Measurements from ENCODE around the gene AMY2A.
"Not testable (repeated sequence)": the region's sequence is repeated elsewhere in the genome, so short reads cannot be mapped to it uniquely, and the experiment has no call there.

AMY2A gene

DNA sequence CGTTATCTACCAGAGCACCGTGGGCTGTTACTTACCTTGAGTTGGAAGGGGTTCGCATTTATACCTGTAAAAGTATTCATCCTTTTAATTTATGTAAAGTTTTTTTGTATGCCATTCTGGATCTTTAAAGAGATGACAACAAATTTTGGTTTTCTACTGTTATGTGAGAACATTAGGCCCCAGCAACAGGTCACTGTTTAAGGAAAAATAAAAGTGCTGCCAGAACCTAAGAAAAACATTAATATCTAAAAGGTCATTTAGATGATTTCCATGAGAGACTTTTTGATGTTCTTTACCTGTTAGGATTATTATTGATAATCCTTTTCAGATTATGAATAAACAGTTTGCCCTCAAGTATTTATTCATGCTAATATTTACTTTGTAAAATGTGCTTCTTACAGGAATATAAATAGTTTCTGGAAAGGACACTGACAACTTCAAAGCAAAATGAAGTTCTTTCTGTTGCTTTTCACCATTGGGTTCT lies at the start of gene AMY2A:
Gene AMY2A (plus strand): TSS at position 434 of the 484 bp plus-strand sequence. CDS start 14 bp downstream, at position 448.
- not testable (repeated sequence) for H3K4me3 ChIP-seq (IDR thresholded peaks at IDR 0.05; ENCODE audit: insufficient read depth, low read depth, low read length); H3K27me3 ChIP-seq (ENCODE audit: insufficient read depth, low read depth); H4K20me1 ChIP-seq (ENCODE audit: insufficient read depth); H3K9ac ChIP-seq; H3K4me1 ChIP-seq (ENCODE audit: low read depth, poor library complexity, severe bottlenecking); H3K36me3 ChIP-seq (ENCODE audit: insufficient read depth); H2AFZ ChIP-seq (ENCODE audit: low read depth); H3K79me2 ChIP-seq (ENCODE audit: insufficient read depth, low read depth); H3K27ac ChIP-seq; H3K4me2 ChIP-seq

DNA sequence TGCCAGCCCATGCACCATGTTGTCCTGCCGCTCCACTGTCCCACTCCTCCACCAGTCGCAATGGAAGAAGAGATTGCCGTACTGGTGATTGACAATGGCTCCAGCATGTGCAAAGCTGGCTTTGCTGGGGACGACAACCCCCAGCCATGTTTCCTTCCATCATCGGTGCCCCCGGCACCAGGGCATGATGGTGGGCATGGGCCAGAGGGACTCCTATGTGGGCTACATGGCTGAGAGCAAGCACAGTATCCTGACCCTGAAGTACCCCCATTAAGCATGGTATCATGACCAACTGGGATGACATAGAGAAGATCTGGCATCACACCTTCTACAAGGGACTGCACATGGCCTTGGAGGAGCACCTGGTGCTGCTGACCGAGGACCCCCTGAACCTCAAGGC lies 47.7 kb upstream of the AMY2A start:
- Histone ChIP-seq H3K4me3 (IDR thresholded peaks at IDR 0.05; ENCODE audit: insufficient read depth, low read depth, low read length) (no peak overlapping the region), H3K4me2 (no peak overlapping the region), H4K20me1 (ENCODE audit: insufficient read depth) (no peaks in the 10 kb centered on the region), H3K79me2 (ENCODE audit: insufficient read depth, low read depth) (no peaks in the 10 kb centered on the region), H3K27me3 (ENCODE audit: insufficient read depth, low read depth) (no peaks in the 10 kb centered on the region), H3K36me3 (ENCODE audit: insufficient read depth) (no peaks in the 10 kb centered on the region), H3K9ac (no peak overlapping the region), H3K4me1 (ENCODE audit: low read depth, poor library complexity, severe bottlenecking) (no peaks in the 10 kb centered on the region), H3K27ac (no peak overlapping the region), H2AFZ (ENCODE audit: low read depth) (no peak overlapping the region)
- TF ChIP-seq, protein P1, sequence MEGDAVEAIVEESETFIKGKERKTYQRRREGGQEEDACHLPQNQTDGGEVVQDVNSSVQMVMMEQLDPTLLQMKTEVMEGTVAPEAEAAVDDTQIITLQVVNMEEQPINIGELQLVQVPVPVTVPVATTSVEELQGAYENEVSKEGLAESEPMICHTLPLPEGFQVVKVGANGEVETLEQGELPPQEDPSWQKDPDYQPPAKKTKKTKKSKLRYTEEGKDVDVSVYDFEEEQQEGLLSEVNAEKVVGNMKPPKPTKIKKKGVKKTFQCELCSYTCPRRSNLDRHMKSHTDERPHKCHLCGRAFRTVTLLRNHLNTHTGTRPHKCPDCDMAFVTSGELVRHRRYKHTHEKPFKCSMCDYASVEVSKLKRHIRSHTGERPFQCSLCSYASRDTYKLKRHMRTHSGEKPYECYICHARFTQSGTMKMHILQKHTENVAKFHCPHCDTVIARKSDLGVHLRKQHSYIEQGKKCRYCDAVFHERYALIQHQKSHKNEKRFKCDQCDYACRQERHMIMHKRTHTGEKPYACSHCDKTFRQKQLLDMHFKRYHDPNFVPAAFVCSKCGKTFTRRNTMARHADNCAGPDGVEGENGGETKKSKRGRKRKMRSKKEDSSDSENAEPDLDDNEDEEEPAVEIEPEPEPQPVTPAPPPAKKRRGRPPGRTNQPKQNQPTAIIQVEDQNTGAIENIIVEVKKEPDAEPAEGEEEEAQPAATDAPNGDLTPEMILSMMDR (conservative IDR thresholded peaks at IDR 0.05; ENCODE audit: low read depth, low read length) = no peak

GRCh38 chr1:103571289-103571688 lies 45.9 kb upstream of the AMY2A start, which contains the start of gene AMY2B:
TSS of gene AMY2B (plus strand) at chr1:103571589. CDS start at chr1:103571603, 14 bp downstream.
- not testable (repeated sequence) for H3K4me3 ChIP-seq (IDR thresholded peaks at IDR 0.05; ENCODE audit: insufficient read depth, low read depth, low read length); H3K79me2 ChIP-seq (ENCODE audit: insufficient read depth, low read depth); H3K36me3 ChIP-seq (ENCODE audit: insufficient read depth); H3K9ac ChIP-seq; H2AFZ ChIP-seq (ENCODE audit: low read depth); H4K20me1 ChIP-seq (ENCODE audit: insufficient read depth); H3K4me1 ChIP-seq (ENCODE audit: low read depth, poor library complexity, severe bottlenecking); H3K27me3 ChIP-seq (ENCODE audit: insufficient read depth, low read depth); H3K27ac ChIP-seq; H3K4me2 ChIP-seq

- TF ChIP-seq, protein P1 (conservative IDR thresholded peaks at IDR 0.05; ENCODE audit: low read depth, low read length) = no peak
Measured at GRCh38 chr1:103576065-103576464, 41.2 kb upstream of the AMY2A start.

GRCh38 chr1:103576784-103577183 lies 40.4 kb upstream of the AMY2A start:
- H3K4me2 ChIP-seq; H3K79me2 ChIP-seq (ENCODE audit: insufficient read depth, low read depth); H2AFZ ChIP-seq (ENCODE audit: low read depth); H4K20me1 ChIP-seq (ENCODE audit: insufficient read depth); H3K27me3 ChIP-seq (ENCODE audit: insufficient read depth, low read depth); H3K27ac ChIP-seq; H3K4me1 ChIP-seq (ENCODE audit: low read depth, poor library complexity, severe bottlenecking); H3K9ac ChIP-seq; H3K4me3 ChIP-seq (IDR thresholded peaks at IDR 0.05; ENCODE audit: insufficient read depth, low read depth, low read length); H3K36me3 ChIP-seq (ENCODE audit: insufficient read depth): not testable (repeated sequence)

More at GRCh38 chr1:103576065-103576464, 41.2 kb upstream of the AMY2A start:
- Histone ChIP-seq H3K4me1 (ENCODE audit: low read depth, poor library complexity, severe bottlenecking) (no peaks in the 10 kb centered on the region), H3K27ac (no peak overlapping the region), H3K4me2 (no peak overlapping the region), H3K4me3 (IDR thresholded peaks at IDR 0.05; ENCODE audit: insufficient read depth, low read depth, low read length) (no peak overlapping the region), H4K20me1 (ENCODE audit: insufficient read depth) (no peaks in the 10 kb centered on the region), H3K9ac (no peak overlapping the region), H3K36me3 (ENCODE audit: insufficient read depth) (no peaks in the 10 kb centered on the region), H3K79me2 (ENCODE audit: insufficient read depth, low read depth) (no peaks in the 10 kb centered on the region), H2AFZ (ENCODE audit: low read depth) (no peak overlapping the region), H3K27me3 (ENCODE audit: insufficient read depth, low read depth) (no peaks in the 10 kb centered on the region)

DNA sequence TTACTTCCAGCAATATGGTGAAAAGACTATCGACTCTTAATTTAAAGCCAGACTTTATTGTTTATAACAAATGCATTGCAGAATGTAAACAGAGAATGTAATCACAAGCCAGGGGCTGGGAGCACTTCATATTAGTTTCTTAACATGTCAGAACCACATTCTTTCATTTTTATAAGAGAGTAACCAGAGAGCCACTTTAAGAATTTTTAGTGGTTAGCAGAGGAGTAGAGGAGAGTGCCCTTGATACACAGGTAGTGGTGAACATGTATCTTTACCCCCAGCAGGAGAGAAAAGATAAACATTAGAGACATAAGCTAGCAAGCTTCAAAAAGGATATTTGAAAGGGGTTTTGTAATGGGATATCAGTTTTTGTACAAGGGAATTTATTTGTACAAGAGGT lies 34.8 kb upstream of the AMY2A start:
- no peak overlapping the region for H3K9ac ChIP-seq
- H3K4me1 ChIP-seq (ENCODE audit: low read depth, poor library complexity, severe bottlenecking) = no peaks in the 10 kb centered on the region
- TF ChIP-seq, protein P1 (conservative IDR thresholded peaks at IDR 0.05; ENCODE audit: low read depth, low read length) = no peak
- no peak overlapping the region for H3K4me2 ChIP-seq
- H3K27me3 ChIP-seq (ENCODE audit: insufficient read depth, low read depth) = no peaks in the 10 kb centered on the region
- no peak overlapping the region for H2AFZ ChIP-seq (ENCODE audit: low read depth)
- H4K20me1 ChIP-seq (ENCODE audit: insufficient read depth) = no peaks in the 10 kb centered on the region
- no peaks in the 10 kb centered on the region for H3K36me3 ChIP-seq (ENCODE audit: insufficient read depth)
- H3K4me3 ChIP-seq (IDR thresholded peaks at IDR 0.05; ENCODE audit: insufficient read depth, low read depth, low read length) = no peak overlapping the region
- no peak overlapping the region for H3K27ac ChIP-seq
- no peaks in the 10 kb centered on the region for H3K79me2 ChIP-seq (ENCODE audit: insufficient read depth, low read depth)

Measured in KMS-11 (cell line).